Calu3 (cell line): ENCODE data around the gene CDC42BPB. TPM values are rescaled to one million over a fixed set of nuclear protein-coding genes. Genes with fewer than 3 reads are reported as not detected.

ENCODE experiments used
- BruUV-seq: library from RNA; stranded (reverse); fragments of 400-500 nt; replicated peaks from 2 replicates; lab custom pipeline; 2021; lab: Mats Ljungman, UMichigan
- CTCF ChIA-PET: fragments of 300-600 bp; sonication (Branson Sonifier 250); formaldehyde crosslinking; loops from one replicate; lab custom pipeline; 2022; ENCODE audit warnings: antibody characterized with exemption; lab: Charles Lee
- DNase-seq: peaks from one replicate; pipeline ENCODE4 v3.0.0; 2022
- H3K27ac Mint-ChIP-seq: one replicate; pipeline ENCODE4 v1.8.0; 2022; ENCODE audit warnings: mixed read lengths; ENCODE audit not compliant: unreplicated experiment
- H3K27me3 Mint-ChIP-seq: one replicate; pipeline ENCODE4 v1.8.0; 2022; ENCODE audit warnings: mixed read lengths; ENCODE audit not compliant: unreplicated experiment
- H3K36me3 Mint-ChIP-seq: one replicate; pipeline ENCODE4 v1.8.0; 2022; ENCODE audit warnings: mild to moderate bottlenecking, moderate library complexity, mixed read lengths; ENCODE audit not compliant: insufficient read depth, unreplicated experiment
- H3K4me1 Mint-ChIP-seq: one replicate; pipeline ENCODE4 v1.8.0; 2022; ENCODE audit warnings: mild to moderate bottlenecking, low read depth, mixed read lengths; ENCODE audit not compliant: unreplicated experiment
- H3K4me3 Mint-ChIP-seq: one replicate; pipeline ENCODE4 v1.8.0; 2022; ENCODE audit warnings: mild to moderate bottlenecking, low read depth, moderate library complexity, mixed read lengths; ENCODE audit not compliant: unreplicated experiment
- H3K9me3 Mint-ChIP-seq: one replicate; pipeline ENCODE4 v1.8.0; 2022; ENCODE audit warnings: low read depth, mixed read lengths; ENCODE audit not compliant: unreplicated experiment
- CTCF ChIP-seq: fragments of 200-600 bp; IDR thresholded peaks from one replicate; pipeline ENCODE4 v1.8.0; 2022; ENCODE audit warnings: antibody characterized with exemption; ENCODE audit not compliant: unreplicated experiment
- intact Hi-C: fragments of 100-400 bp; cut with micrococcal nuclease; formaldehyde crosslinking; loops from one replicate; pipeline ENCODE4 v1.10.0; 2022; ENCODE audit not compliant: unreplicated experiment
- total RNA-seq: library from RNA; stranded (reverse); gene quantifications from 2 replicates; pipeline ENCODE4 v1.2.3, GENCODE V29; 2022

CDC42BPB gene
- total RNA-seq, 1 experiment from 2014 or later = 98.7 TPM

- H3K27me3 Mint-ChIP-seq = no peaks in the 10 kb centered on the region
- no peak overlapping the region for H3K4me3 Mint-ChIP-seq
- CTCF ChIA-PET = no interaction called here
- no peaks in the 10 kb centered on the region for H3K4me1 Mint-ChIP-seq
- intact Hi-C loops = no loop called here
- peaks cover 53% of the 10 kb centered on the region for H3K36me3 Mint-ChIP-seq
- no peak for TF ChIP-seq CTCF
- no peak overlapping the region for H3K27ac Mint-ChIP-seq
- BruUV-seq = no TSS peak
- no peaks in the 10 kb centered on the region for H3K9me3 Mint-ChIP-seq
- DNase-seq = no peak
These were observed 117.4 kb downstream of the CDC42BPB start for GRCh38 chr14:102939820-102940561.

DNA sequence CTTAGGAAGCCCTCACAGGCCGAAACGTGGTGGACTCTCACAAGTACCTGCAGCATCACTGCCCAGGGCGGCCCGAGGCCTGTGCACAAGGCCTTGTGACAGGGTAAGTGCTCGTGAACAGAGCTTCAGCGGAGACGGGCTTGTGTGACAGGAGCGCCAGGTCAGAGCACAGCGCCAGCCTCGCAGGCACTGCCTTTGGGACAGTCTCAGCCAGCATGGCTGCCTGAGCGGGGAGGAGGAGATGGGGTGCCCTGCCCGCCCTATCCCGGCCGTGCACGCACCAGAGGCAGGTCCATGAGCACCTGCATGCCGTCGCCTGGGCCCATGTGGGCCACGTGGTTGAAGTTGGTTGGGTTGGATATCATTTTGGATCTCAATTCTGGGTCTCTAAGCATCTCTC lies 118.0 kb downstream of the CDC42BPB start:
- intact Hi-C loops = no loop called here
- no peaks in the 10 kb centered on the region for H3K4me1 Mint-ChIP-seq
- no peak for DNase-seq
- no peaks in the 10 kb centered on the region for H3K9me3 Mint-ChIP-seq
- TF ChIP-seq CTCF = no peak
- no TSS peak for BruUV-seq
- H3K27ac Mint-ChIP-seq = no peak overlapping the region
- no peak overlapping the region for H3K4me3 Mint-ChIP-seq
- peaks cover 54% of the 10 kb centered on the region for H3K36me3 Mint-ChIP-seq
- CTCF ChIA-PET = no interaction called here
- no peaks in the 10 kb centered on the region for H3K27me3 Mint-ChIP-seq

- Mint-ChIP-seq H3K4me1 (no peaks in the 10 kb centered on the region), H3K27ac (no peak overlapping the region), H3K27me3 (no peaks in the 10 kb centered on the region), H3K9me3 (no peaks in the 10 kb centered on the region), H3K4me3 (no peak overlapping the region), H3K36me3 (peaks cover 54% of the 10 kb centered on the region)
- no peak for TF ChIP-seq CTCF
- CTCF ChIA-PET = no interaction called here
- no peak for DNase-seq
- BruUV-seq = no TSS peak
- intact Hi-C loops = no loop called here
These were observed 119.2 kb downstream of the CDC42BPB start for GRCh38 chr14:102938191-102938590.

GRCh38 chr14:102937331-102938175 lies 119.8 kb downstream of the CDC42BPB start:
- H3K36me3 Mint-ChIP-seq = peaks cover 57% of the 10 kb centered on the region
- H3K4me3 Mint-ChIP-seq = no peak overlapping the region
- TF ChIP-seq CTCF = no peak
- no peaks in the 10 kb centered on the region for H3K4me1 Mint-ChIP-seq
- DNase-seq = no peak
- CTCF ChIA-PET = no interaction called here
- H3K27ac Mint-ChIP-seq = no peak overlapping the region
- BruUV-seq = no TSS peak
- intact Hi-C loops = no loop called here
- H3K27me3 Mint-ChIP-seq = no peaks in the 10 kb centered on the region
- H3K9me3 Mint-ChIP-seq = no peaks in the 10 kb centered on the region
